ENCODE results near the gene MPV17. TPM values are rescaled to one million over a fixed set of nuclear protein-coding genes. Genes with fewer than 3 reads are reported as not detected.
"Not testable (repeated sequence)": the region's sequence is repeated elsewhere in the genome, so short reads cannot be mapped to it uniquely, and the experiment has no call there.

The MPV17 gene
- polyA plus RNA-seq, 4 donors: 27.3 to 103 (median 55.6) TPM

DNA sequence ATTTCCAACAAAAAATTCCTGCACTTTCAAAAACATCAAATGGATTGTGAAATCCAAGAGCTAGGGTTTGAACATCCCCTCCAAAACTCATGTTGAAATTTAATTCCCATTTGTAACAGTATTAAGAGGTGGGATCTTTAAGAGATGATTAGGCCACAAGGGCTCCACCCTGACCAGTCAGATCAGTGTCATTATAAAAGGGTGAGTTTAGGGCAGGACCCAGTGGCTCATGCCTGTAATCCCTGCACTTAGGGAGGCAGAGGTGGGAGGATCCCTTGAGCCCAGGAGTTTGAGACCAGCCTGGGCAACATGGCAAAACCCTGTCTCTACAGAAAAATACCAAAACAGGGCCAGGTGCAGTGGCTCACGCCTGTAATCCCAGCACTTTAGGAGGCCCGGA, 24.7 kb upstream of the MPV17 start:
- Histone ChIP-seq H3K27me3 (ENCODE audit: control insufficient read depth in 3 of 3, insufficient read depth in 3 of 3, low read length in 3 of 3) (no peaks in the 10 kb centered on the region), H3K4me3 (ENCODE audit: low read depth in 1 of 3, low read length in 3 of 3) (no peak overlapping the region), H3K27ac (ENCODE audit: low read depth in 1 of 3, low read length in 2 of 3) (no peak overlapping the region), H3K4me1 (ENCODE audit: control insufficient read depth in 3 of 3, insufficient read depth in 2 of 3, low read depth in 1 of 3, low read length in 2 of 3) (no peaks in the 10 kb centered on the region), H3K9me3 (ENCODE audit: control insufficient read depth in 2 of 2, insufficient read depth in 1 of 2, low read depth in 1 of 2, low read length in 1 of 2) (no peaks in the 10 kb centered on the region), H3K36me3 (ENCODE audit: control insufficient read depth in 3 of 3, insufficient read depth in 2 of 3, low read depth in 1 of 3, low read length in 3 of 3) (peaks cover 5 to 30% (median 9%) of the 10 kb centered on the region in 3 donors)
- WGBS, 3 donors: 89 to 92% (median 91%) methylated on average over 2 of the region's 2 CpGs
- no peak for DNase-seq
- no peak for FAIRE-seq

DNA sequence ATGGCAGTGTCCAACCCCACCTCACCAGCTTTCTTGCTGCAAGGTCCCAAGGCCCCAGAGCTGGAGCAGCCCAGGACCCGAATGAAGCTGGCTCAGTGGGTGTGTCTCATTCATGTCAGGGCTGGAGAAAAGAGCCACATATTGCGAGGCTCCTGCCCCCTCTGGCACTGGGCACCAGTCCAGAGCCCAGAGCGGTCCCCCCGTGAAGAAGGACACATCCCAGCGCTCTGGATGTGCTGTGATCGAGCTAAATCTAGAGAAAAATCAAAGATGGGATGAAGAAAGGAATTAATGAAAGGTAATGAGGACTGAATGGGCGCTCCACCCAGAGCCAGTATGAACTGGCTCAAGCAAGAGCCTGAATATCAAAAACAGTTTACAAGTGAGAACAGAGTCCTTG, 13.3 kb upstream of the MPV17 start:
- Histone ChIP-seq H3K27ac (ENCODE audit: low read depth in 1 of 3, low read length in 2 of 3) (no peak overlapping the region), H3K27me3 (ENCODE audit: control insufficient read depth in 3 of 3, insufficient read depth in 3 of 3, low read length in 3 of 3) (no peaks in the 10 kb centered on the region), H3K9me3 (ENCODE audit: control insufficient read depth in 2 of 2, insufficient read depth in 1 of 2, low read depth in 1 of 2, low read length in 1 of 2) (no peaks in the 10 kb centered on the region), H3K36me3 (ENCODE audit: control insufficient read depth in 3 of 3, insufficient read depth in 2 of 3, low read depth in 1 of 3, low read length in 3 of 3) (peaks cover 25 to 78% (median 29%) of the 10 kb centered on the region in 3 donors), H3K4me3 (ENCODE audit: low read depth in 1 of 3, low read length in 3 of 3) (no peak overlapping the region), H3K4me1 (ENCODE audit: control insufficient read depth in 3 of 3, insufficient read depth in 2 of 3, low read depth in 1 of 3, low read length in 2 of 3) (no peaks in the 10 kb centered on the region)
- no peak for FAIRE-seq
- WGBS, 3 donors: 96 to 97% (median 96%) methylated on average over 7 of the region's 7 CpGs
- DNase-seq: no peak

DNA sequence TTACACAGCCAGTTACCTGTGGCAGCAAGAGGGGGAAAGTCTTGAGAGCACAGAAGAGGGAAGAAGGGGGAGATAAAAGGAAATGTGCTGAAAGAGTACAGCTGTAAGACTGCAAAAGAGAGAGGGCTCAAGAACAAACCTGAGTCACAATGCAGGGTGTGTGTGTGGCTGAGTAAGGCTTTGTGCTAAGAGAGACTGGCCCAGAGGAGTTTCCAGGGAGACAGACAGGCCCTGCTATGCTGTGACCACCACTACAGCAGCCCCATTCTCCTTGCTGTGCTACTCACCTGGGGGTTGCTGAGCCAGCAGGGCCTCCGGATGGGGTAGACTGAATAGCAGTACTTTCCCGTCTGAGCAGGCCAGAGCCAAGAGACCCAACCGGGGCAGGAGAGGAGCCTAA, 12.4 kb upstream of the MPV17 start:
- no peak overlapping the region for H3K4me3 ChIP-seq (ENCODE audit: low read depth in 1 of 3, low read length in 3 of 3)
- no peak overlapping the region for H3K27ac ChIP-seq (ENCODE audit: low read depth in 1 of 3, low read length in 2 of 3)
- 94 to 96% (median 94%) methylated on average over 3 of the region's 3 CpGs for WGBS, 3 donors
- no peak for DNase-seq
- no peaks in the 10 kb centered on the region for H3K27me3 ChIP-seq (ENCODE audit: control insufficient read depth in 3 of 3, insufficient read depth in 3 of 3, low read length in 3 of 3)
- H3K9me3 ChIP-seq (ENCODE audit: control insufficient read depth in 2 of 2, insufficient read depth in 1 of 2, low read depth in 1 of 2, low read length in 1 of 2): no peaks in the 10 kb centered on the region
- no peaks in the 10 kb centered on the region for H3K4me1 ChIP-seq (ENCODE audit: control insufficient read depth in 3 of 3, insufficient read depth in 2 of 3, low read depth in 1 of 3, low read length in 2 of 3)
- FAIRE-seq: no peak
- peaks cover 25 to 77% (median 29%) of the 10 kb centered on the region in 3 donors for H3K36me3 ChIP-seq (ENCODE audit: control insufficient read depth in 3 of 3, insufficient read depth in 2 of 3, low read depth in 1 of 3, low read length in 3 of 3)

- peaks cover 5 to 32% (median 18%) of the 10 kb centered on the region in 3 donors for H3K36me3 ChIP-seq (ENCODE audit: control insufficient read depth in 3 of 3, insufficient read depth in 2 of 3, low read depth in 1 of 3, low read length in 3 of 3)
- H3K4me1 ChIP-seq (ENCODE audit: control insufficient read depth in 3 of 3, insufficient read depth in 2 of 3, low read depth in 1 of 3, low read length in 2 of 3): peaks cover 3 to 22% (median 12%) of the 10 kb centered on the region in 3 donors
- H3K27me3 ChIP-seq (ENCODE audit: control insufficient read depth in 3 of 3, insufficient read depth in 3 of 3, low read length in 3 of 3): no peaks in the 10 kb centered on the region
- DNase-seq (no peak), FAIRE-seq (no peak)
- H3K9me3 ChIP-seq (ENCODE audit: control insufficient read depth in 2 of 2, insufficient read depth in 1 of 2, low read depth in 1 of 2, low read length in 1 of 2): no peaks in the 10 kb centered on the region
- no peak overlapping the region for H3K27ac ChIP-seq (ENCODE audit: low read depth in 1 of 3, low read length in 2 of 3)
- 94 to 97% (median 96%) methylated on average over 5 of the region's 5 CpGs for WGBS, 3 donors
- H3K4me3 ChIP-seq (ENCODE audit: low read depth in 1 of 3, low read length in 3 of 3): no peak overlapping the region
These were observed 1.8 kb upstream of the MPV17 start for GRCh38 chr2:27324720-27325119.

DNA sequence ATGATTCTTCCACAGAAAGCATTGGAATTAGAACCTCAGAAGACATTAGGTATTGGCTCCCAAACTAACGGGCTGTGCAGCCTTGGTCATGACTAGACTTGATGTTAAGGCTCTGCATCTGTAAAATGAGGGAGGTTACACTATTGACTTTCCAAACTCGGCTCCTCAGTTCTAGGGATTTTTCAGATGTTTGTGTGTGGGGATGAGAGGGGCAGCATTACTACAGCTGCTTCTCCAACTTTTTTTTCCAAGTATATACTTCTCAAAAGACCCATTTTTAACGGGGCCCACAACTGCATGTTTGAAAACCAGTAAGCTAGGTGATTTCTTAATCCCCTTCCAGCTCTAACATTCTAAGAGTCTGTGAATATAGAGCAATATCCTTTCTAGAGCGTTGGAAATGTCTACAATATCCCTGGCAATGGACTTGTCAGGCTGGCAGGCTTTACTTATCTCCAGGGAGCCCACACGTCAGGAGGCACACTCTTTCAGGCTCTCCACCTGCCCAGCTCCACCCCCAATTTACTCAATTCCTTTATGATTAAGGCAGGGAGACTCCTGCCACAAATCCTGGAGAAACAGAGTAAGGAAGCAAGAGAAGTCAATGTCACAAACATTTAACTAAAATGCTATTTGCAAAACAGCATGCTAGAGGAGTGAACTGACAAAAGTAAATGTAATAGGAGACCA, 844 bp upstream of the MPV17 start:
- peak overlapping the region; percentile 86 to 94 (median 91) for H3K27ac ChIP-seq (ENCODE audit: low read depth in 1 of 3, low read length in 2 of 3)
- FAIRE-seq (no peak), DNase-seq (peak; percentile 18 to 50)
- H3K36me3 ChIP-seq (ENCODE audit: control insufficient read depth in 3 of 3, insufficient read depth in 2 of 3, low read depth in 1 of 3, low read length in 3 of 3): peaks cover 5 to 25% (median 13%) of the 10 kb centered on the region in 3 donors
- 8 to 17% (median 14%) methylated on average over 5 of the region's 5 CpGs for WGBS, 3 donors
- peaks cover 3 to 22% (median 12%) of the 10 kb centered on the region in 3 donors for H3K4me1 ChIP-seq (ENCODE audit: control insufficient read depth in 3 of 3, insufficient read depth in 2 of 3, low read depth in 1 of 3, low read length in 2 of 3)
- no peaks in the 10 kb centered on the region for H3K9me3 ChIP-seq (ENCODE audit: control insufficient read depth in 2 of 2, insufficient read depth in 1 of 2, low read depth in 1 of 2, low read length in 1 of 2)
- H3K4me3 ChIP-seq (ENCODE audit: low read depth in 1 of 3, low read length in 3 of 3): peak overlapping the region; percentile 75 to 90 (median 84)
- no peaks in the 10 kb centered on the region for H3K27me3 ChIP-seq (ENCODE audit: control insufficient read depth in 3 of 3, insufficient read depth in 3 of 3, low read length in 3 of 3)

GRCh38 chr2:27322301-27322765, 564 bp downstream of the MPV17 start:
- H3K27me3 ChIP-seq (ENCODE audit: control insufficient read depth in 3 of 3, insufficient read depth in 3 of 3, low read length in 3 of 3): no peaks in the 10 kb centered on the region
- DNase-seq (peak in 1 of 2 donors; percentile 56), FAIRE-seq (no peak)
- H3K4me1 ChIP-seq (ENCODE audit: control insufficient read depth in 3 of 3, insufficient read depth in 2 of 3, low read depth in 1 of 3, low read length in 2 of 3): peaks cover 3 to 22% (median 12%) of the 10 kb centered on the region in 3 donors
- peak overlapping the region in 2 of 3 donors; percentile 91 to 94 for H3K27ac ChIP-seq (ENCODE audit: low read depth in 1 of 3, low read length in 2 of 3)
- peak overlapping the region; percentile 75 to 90 (median 84) for H3K4me3 ChIP-seq (ENCODE audit: low read depth in 1 of 3, low read length in 3 of 3)
- peaks cover 5 to 20% (median 10%) of the 10 kb centered on the region in 3 donors for H3K36me3 ChIP-seq (ENCODE audit: control insufficient read depth in 3 of 3, insufficient read depth in 2 of 3, low read depth in 1 of 3, low read length in 3 of 3)
- H3K9me3 ChIP-seq (ENCODE audit: control insufficient read depth in 2 of 2, insufficient read depth in 1 of 2, low read depth in 1 of 2, low read length in 1 of 2): no peaks in the 10 kb centered on the region
- WGBS, 3 donors: 1% methylated on average over 10 of the region's 10 CpGs

GRCh38 chr2:27320958-27321543, 1.8 kb downstream of the MPV17 start:
- DNase-seq (peak; percentile 86 to 87), FAIRE-seq (no peak)
- H3K36me3 ChIP-seq (ENCODE audit: control insufficient read depth in 3 of 3, insufficient read depth in 2 of 3, low read depth in 1 of 3, low read length in 3 of 3): peaks cover 0 to 21% (median 2%) of the 10 kb centered on the region in 3 donors
- no peaks in the 10 kb centered on the region for H3K9me3 ChIP-seq (ENCODE audit: control insufficient read depth in 2 of 2, insufficient read depth in 1 of 2, low read depth in 1 of 2, low read length in 1 of 2)
- H3K27ac ChIP-seq (ENCODE audit: low read depth in 1 of 3, low read length in 2 of 3): peak overlapping the region in 1 of 3 donors; percentile 91
- WGBS, 3 donors: 45 to 59% (median 58%) methylated on average over 8 of the region's 8 CpGs
- H3K4me1 ChIP-seq (ENCODE audit: control insufficient read depth in 3 of 3, insufficient read depth in 2 of 3, low read depth in 1 of 3, low read length in 2 of 3): peaks cover 3 to 22% (median 12%) of the 10 kb centered on the region in 3 donors
- H3K4me3 ChIP-seq (ENCODE audit: low read depth in 1 of 3, low read length in 3 of 3): peak overlapping the region in 1 of 3 donors; percentile 90
- H3K27me3 ChIP-seq (ENCODE audit: control insufficient read depth in 3 of 3, insufficient read depth in 3 of 3, low read length in 3 of 3): no peaks in the 10 kb centered on the region

DNA sequence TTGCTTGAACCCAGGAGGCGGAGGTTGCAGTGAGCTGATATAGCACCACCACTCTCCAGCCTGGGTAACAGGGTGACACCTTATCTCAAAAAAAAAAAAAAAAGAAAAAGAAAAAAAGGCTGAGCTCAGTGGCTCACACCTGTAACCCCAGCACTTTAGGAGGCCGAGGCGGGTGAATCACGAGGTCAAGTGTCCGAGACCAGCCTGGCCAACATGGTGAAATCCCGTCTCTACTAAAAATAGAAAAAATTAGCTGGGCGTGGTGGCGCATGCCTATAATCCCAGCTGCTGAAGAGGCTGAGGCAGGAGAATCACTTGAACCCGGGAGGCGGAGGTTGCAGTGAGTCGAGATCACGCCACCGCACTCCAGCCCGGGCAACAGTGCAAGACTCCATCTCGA, 3.1 kb downstream of the MPV17 start:
- H3K9me3 ChIP-seq (ENCODE audit: control insufficient read depth in 2 of 2, insufficient read depth in 1 of 2, low read depth in 1 of 2, low read length in 1 of 2); H3K27ac ChIP-seq (ENCODE audit: low read depth in 1 of 3, low read length in 2 of 3); DNase-seq; FAIRE-seq; H3K4me3 ChIP-seq (ENCODE audit: low read depth in 1 of 3, low read length in 3 of 3); H3K27me3 ChIP-seq (ENCODE audit: control insufficient read depth in 3 of 3, insufficient read depth in 3 of 3, low read length in 3 of 3): not testable (repeated sequence)
- 94 to 96% (median 96%) methylated on average over 15 of the region's 15 CpGs for WGBS, 3 donors
- Histone ChIP-seq H3K36me3 (ENCODE audit: control insufficient read depth in 3 of 3, insufficient read depth in 2 of 3, low read depth in 1 of 3, low read length in 3 of 3) (peaks cover 0 to 27% (median 0%) of the 10 kb centered on the region in 3 donors), H3K4me1 (ENCODE audit: control insufficient read depth in 3 of 3, insufficient read depth in 2 of 3, low read depth in 1 of 3, low read length in 2 of 3) (peaks cover 3 to 22% (median 12%) of the 10 kb centered on the region in 3 donors)

Measured in small intestine (tissue), 7 donors.